ENCODE results near the gene SLC22A17. TPM values are rescaled to one million over a fixed set of nuclear protein-coding genes. Genes with fewer than 3 reads are reported as not detected.

SLC22A17 gene
- total RNA-seq, 4 donors from 2014 or later, result 7.7 to 13.0 (median 8.4) TPM

GRCh38 chr14:23361320-23361719 is 8.6 kb upstream of the SLC22A17 start:
- DNase-seq (ENCODE audit: low spot score) (no peak), ATAC-seq (ENCODE audit: low FRiP score) (no peak)
- no peak for TF ChIP-seq CTCF (IDR thresholded peaks at IDR 0.05)

- no peak for DNase-seq (ENCODE audit: low spot score)
- no peak for TF ChIP-seq CTCF (IDR thresholded peaks at IDR 0.05)
- no peak for ATAC-seq (ENCODE audit: low FRiP score)
Measured at GRCh38 chr14:23360496-23360895, 7.8 kb upstream of the SLC22A17 start.

GRCh38 chr14:23359722-23360447 is 7.2 kb upstream of the SLC22A17 start:
- ATAC-seq (ENCODE audit: low FRiP score) (no peak), DNase-seq (ENCODE audit: low spot score) (no peak)
- no peak for TF ChIP-seq CTCF (IDR thresholded peaks at IDR 0.05)

GRCh38 chr14:23359167-23359626 is 6.5 kb upstream of the SLC22A17 start:
- TF ChIP-seq CTCF (IDR thresholded peaks at IDR 0.05), result no peak
- DNase-seq (ENCODE audit: low spot score), result no peak
- no peak for ATAC-seq (ENCODE audit: low FRiP score)

- ATAC-seq (ENCODE audit: low FRiP score), result no peak
- no peak for TF ChIP-seq CTCF (IDR thresholded peaks at IDR 0.05)
- no peak for DNase-seq (ENCODE audit: low spot score)
Measured at GRCh38 chr14:23358553-23359166, 6.0 kb upstream of the SLC22A17 start.

- ATAC-seq (ENCODE audit: low FRiP score), result no peak
- TF ChIP-seq CTCF (IDR thresholded peaks at IDR 0.05), result no peak
- DNase-seq (ENCODE audit: low spot score), result no peak
Measured at GRCh38 chr14:23358042-23358441, 5.4 kb upstream of the SLC22A17 start.

- DNase-seq (ENCODE audit: low spot score), result peak; percentile 1
Measured at GRCh38 chr14:23357261-23357660, 4.6 kb upstream of the SLC22A17 start.

More at GRCh38 chr14:23357261-23357660, 4.6 kb upstream of the SLC22A17 start:
- no peak for TF ChIP-seq CTCF (IDR thresholded peaks at IDR 0.05)
- no peak for ATAC-seq (ENCODE audit: low FRiP score)

Data from omental fat pad (tissue), 4 donors.